T-helper 1 cell treated with Interleukin-12 subunit alpha and Interleukin-12 subunit beta and Interleukin-4 antibody, amounts not matched to agents 30 μg/mL and 1 μg/mL, for 36 hours (primary cell): ENCODE data around the gene PLA2G10.
"Not testable (repeated sequence)": the region's sequence is repeated elsewhere in the genome, so short reads cannot be mapped to it uniquely, and the experiment has no call there.

Experiments
- H3K27ac Mint-ChIP-seq: one replicate; pipeline ENCODE4 v1.8.0; 2021; ENCODE audit warnings: mild to moderate bottlenecking, mixed read lengths
- H3K27me3 Mint-ChIP-seq: one replicate; pipeline ENCODE4 v1.8.0; 2021; ENCODE audit warnings: low read depth, mixed read lengths
- H3K36me3 Mint-ChIP-seq: one replicate; pipeline ENCODE4 v1.8.0; 2021; ENCODE audit warnings: low read depth, mixed read lengths
- H3K4me1 Mint-ChIP-seq: one replicate; pipeline ENCODE4 v1.8.0; 2021; ENCODE audit warnings: low read depth, mixed read lengths
- H3K4me3 Mint-ChIP-seq: one replicate; pipeline ENCODE4 v1.8.0; 2021; ENCODE audit warnings: mild to moderate bottlenecking, moderate library complexity, mixed read lengths
- H3K9me3 Mint-ChIP-seq: one replicate; pipeline ENCODE4 v1.8.0; 2021; ENCODE audit warnings: mixed read lengths

PLA2G10 gene

GRCh38 chr16:14694129-14694528, at the start of gene PLA2G10:
Gene PLA2G10 (minus strand): TSS chr16:14694308. CDS start chr16:14694229, 79 bp downstream.
- not testable (repeated sequence) for H3K27me3 Mint-ChIP-seq, H3K9me3 Mint-ChIP-seq, H3K36me3 Mint-ChIP-seq, H3K4me1 Mint-ChIP-seq, H3K27ac Mint-ChIP-seq, H3K4me3 Mint-ChIP-seq

DNA sequence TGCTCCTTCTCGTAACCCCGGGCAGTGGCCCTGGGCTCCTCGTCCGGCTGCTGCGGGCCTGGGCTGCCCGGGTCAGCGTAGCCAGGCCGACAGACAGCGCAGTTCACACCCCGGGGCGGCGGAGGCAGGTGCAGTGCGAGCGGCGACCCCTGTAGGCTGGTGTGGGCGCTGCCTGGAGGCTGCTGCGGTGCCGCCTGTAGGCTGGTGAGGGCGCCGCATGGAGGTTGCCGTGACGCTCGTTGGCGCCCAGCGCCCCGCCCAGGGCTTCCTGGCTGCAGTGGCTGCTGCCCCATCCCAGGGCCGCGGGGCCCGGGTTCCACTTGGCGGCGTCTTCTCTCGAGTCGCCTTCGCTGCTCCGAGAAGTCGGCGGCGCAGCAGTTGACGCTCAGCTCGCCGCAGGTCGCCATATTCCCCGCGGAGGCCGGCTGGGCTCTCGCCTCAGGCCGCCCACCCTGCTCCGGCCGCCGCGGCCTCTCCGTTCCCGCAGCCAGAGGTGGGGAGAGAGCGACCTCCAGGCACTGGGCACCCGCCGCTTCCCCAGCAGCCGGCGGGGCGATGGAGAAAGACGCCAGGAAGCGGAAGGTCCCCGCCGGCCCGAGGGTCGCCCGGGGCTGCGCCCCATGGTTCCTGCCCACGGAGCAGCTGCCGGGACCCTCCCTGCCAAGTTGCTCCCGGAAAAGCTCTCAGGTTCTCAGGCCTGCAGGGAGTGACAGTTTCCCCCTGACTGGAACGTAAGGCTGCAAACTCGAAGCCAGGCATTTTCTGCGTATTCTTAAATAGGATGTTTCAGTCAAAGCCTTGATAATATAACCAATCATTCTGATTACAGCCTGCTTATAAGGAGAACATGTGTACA, 48.4 kb upstream of the PLA2G10 start, which contains the start of gene NPIPA2:
Gene NPIPA2 (plus strand): TSS at position 261 of the 856 bp plus-strand sequence. CDS start 5,533 bp downstream, outside the sequence.
- not testable (repeated sequence) for H3K27me3 Mint-ChIP-seq, H3K9me3 Mint-ChIP-seq, H3K36me3 Mint-ChIP-seq

GRCh38 chr16:14741794-14742193, 47.7 kb upstream of the PLA2G10 start:
- H3K27ac Mint-ChIP-seq, H3K4me1 Mint-ChIP-seq, H3K27me3 Mint-ChIP-seq, H3K36me3 Mint-ChIP-seq, H3K9me3 Mint-ChIP-seq, H3K4me3 Mint-ChIP-seq: not testable (repeated sequence)

More for the DNA sequence above, 48.4 kb upstream of the PLA2G10 start, which contains the start of gene NPIPA2:
- not testable (repeated sequence) for H3K4me1 Mint-ChIP-seq, H3K27ac Mint-ChIP-seq, H3K4me3 Mint-ChIP-seq

- H3K36me3 Mint-ChIP-seq, H3K27me3 Mint-ChIP-seq, H3K27ac Mint-ChIP-seq, H3K9me3 Mint-ChIP-seq, H3K4me1 Mint-ChIP-seq, H3K4me3 Mint-ChIP-seq: not testable (repeated sequence)
Observed at GRCh38 chr16:14740832-14741385, 46.8 kb upstream of the PLA2G10 start.

DNA sequence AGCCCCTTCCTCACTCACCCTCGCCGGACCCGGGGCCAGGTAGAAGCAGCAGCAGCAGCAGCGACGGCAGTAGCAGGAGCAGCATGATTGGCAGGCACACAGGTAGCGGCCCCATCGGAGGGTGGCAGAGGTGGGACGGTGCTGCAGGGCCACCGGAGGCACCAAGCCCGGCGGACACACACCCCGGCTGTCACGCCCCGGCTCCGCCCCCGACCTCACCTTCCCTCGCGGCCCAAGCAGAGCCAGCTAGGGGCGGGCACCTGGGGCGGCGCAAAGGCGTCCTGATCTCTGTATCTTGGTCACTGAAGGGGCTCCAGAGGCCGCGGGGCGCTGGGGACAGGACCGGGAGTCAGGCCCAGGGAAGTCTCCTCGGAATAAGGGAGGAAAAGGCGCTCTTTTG, 39.1 kb upstream of the PLA2G10 start:
- H3K27ac Mint-ChIP-seq, H3K9me3 Mint-ChIP-seq, H3K36me3 Mint-ChIP-seq, H3K27me3 Mint-ChIP-seq, H3K4me1 Mint-ChIP-seq, H3K4me3 Mint-ChIP-seq: not testable (repeated sequence)

- H3K9me3 Mint-ChIP-seq, H3K27me3 Mint-ChIP-seq, H3K4me3 Mint-ChIP-seq, H3K4me1 Mint-ChIP-seq, H3K36me3 Mint-ChIP-seq, H3K27ac Mint-ChIP-seq: not testable (repeated sequence)
Observed at GRCh38 chr16:14703156-14704011, 9.3 kb upstream of the PLA2G10 start, which contains the start of gene NPIPA3. Gene NPIPA3 (plus strand): TSS chr16:14703411. CDS start chr16:14708944, 5,533 bp downstream.

DNA sequence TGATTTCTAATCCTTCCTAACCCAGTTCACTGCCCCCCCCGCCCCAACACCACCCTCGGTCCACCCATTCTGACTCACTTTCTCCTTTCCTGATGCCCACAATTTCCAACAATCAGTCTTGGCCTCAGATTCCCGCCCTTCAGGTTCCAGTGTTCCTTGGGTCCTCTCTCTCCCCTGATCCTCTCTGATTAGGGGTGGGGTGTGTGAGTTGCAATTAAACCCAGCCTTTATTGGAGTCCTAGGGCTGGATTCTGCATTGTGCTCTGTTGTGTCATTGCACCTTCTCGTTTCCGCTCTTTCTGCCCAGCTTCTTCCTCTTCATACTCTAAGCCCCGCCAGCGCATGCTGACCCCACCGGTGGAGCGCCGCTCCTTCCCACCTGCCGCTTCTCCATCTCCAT, 8.6 kb upstream of the PLA2G10 start:
- not testable (repeated sequence) for H3K27ac Mint-ChIP-seq, H3K4me1 Mint-ChIP-seq, H3K36me3 Mint-ChIP-seq, H3K9me3 Mint-ChIP-seq, H3K27me3 Mint-ChIP-seq, H3K4me3 Mint-ChIP-seq

DNA sequence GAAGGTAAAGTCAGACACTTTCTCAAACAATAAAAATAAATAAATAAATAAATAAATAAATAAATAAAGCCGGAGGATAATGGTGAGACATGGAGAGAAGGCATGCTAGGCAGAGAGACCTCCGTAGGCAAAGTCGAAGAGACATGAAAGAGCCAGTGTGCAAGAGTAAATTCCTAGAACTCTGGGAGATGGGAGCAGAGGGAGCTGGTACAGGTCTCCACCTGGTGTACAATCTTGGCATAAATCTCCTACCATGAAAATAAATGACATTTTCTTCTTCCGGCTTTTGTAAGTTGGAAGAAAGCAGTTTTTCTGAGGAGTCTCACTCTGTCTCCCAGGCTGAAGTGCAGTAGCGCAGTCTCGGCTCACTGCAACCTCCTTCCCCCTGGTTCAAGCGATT, 7.8 kb upstream of the PLA2G10 start:
- not testable (repeated sequence) for H3K4me3 Mint-ChIP-seq, H3K4me1 Mint-ChIP-seq, H3K36me3 Mint-ChIP-seq, H3K27me3 Mint-ChIP-seq, H3K9me3 Mint-ChIP-seq, H3K27ac Mint-ChIP-seq

DNA sequence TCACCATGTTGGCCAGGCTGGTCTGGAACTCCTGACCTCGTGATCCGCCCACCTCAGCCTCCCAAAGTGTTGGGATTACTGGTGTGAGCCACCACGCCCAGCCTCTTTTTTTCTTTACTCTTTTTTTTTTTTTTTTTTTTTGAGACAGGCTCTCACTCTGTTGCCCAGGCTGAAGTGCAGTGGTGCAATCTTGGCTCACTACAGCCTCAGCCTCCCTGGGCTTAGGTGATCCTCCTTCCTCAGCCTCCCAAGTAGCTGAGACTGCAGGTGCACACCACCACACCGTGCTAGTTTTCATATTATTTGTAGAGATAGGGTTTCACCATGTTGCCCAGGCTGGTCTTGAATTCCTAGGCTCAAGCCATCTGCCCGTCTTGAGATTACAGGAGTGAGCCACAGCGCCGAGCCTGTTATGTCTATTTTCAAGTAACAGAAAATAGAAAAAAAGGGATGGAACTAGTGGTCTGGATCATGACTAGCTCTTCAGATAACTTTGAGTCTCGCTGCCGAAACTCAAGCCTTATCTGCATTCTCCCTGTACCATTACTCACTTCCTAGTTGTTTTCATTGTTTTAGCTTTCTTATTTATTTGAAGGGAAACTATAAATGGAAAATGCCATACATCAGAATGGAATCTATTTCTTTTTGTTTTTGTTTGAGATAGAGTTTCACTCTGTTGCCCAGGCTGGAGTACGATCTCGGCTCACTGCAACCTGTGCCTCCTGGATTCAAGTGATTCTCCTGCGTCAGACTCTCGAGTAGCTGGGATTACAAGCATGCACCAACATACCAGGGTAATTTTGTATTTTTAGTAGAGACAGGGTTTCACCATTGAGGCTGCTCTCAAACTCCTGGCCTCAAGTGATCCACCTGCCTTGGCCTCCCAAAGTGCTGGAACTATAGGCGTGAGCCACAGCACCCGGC, 8.0 kb downstream of the PLA2G10 start:
- H3K27ac Mint-ChIP-seq, H3K4me1 Mint-ChIP-seq, H3K36me3 Mint-ChIP-seq, H3K9me3 Mint-ChIP-seq, H3K27me3 Mint-ChIP-seq, H3K4me3 Mint-ChIP-seq: not testable (repeated sequence)

DNA sequence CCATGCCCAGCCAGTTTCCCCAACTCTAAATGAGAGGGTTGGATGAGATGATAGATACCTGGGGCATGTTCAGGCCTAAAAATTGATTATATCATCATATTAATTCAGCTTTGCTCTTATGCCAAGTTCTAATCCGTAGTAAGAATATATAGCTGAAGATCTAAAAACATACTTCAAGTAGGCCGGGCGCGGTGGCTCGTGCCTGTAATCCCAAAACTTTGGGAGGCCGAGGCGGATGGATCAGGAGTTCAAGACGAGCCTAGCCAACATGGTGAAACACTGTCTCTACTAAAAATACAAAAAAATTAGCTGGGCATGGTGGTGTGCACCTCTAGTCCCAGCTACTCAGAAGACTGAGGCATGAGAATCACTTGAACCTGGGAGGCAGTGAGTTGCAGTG, 12.0 kb downstream of the PLA2G10 start:
- Mint-ChIP-seq H3K4me1 (no peaks in the 10 kb centered on the region), H3K27ac (no peak overlapping the region), H3K36me3 (no peaks in the 10 kb centered on the region), H3K27me3 (peaks cover 3% of the 10 kb centered on the region), H3K4me3 (no peak overlapping the region), H3K9me3 (no peaks in the 10 kb centered on the region)

DNA sequence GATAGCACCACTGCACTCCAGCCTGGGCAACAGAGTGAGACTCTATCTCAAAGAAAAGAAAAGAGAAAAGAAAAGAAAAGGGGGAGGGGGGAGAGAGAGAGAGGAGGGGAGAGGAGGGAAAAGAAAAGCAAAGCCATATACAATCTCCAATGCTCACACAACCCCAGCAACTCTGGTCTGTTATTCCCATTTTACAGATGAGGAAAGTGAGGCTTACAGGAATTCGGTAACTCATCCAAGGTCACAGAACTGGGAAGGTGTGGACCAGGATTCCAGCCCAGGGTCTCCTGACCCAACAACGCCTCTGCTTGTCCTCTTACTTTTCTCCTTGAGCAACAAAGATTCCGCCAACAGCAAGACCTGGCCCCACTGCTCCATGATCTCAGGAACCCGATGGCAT, 13.0 kb downstream of the PLA2G10 start:
- no peaks in the 10 kb centered on the region for H3K4me1 Mint-ChIP-seq
- H3K9me3 Mint-ChIP-seq, result no peaks in the 10 kb centered on the region
- no peaks in the 10 kb centered on the region for H3K36me3 Mint-ChIP-seq
- peaks cover 3% of the 10 kb centered on the region for H3K27me3 Mint-ChIP-seq
- no peak overlapping the region for H3K27ac Mint-ChIP-seq
- H3K4me3 Mint-ChIP-seq, result no peak overlapping the region

DNA sequence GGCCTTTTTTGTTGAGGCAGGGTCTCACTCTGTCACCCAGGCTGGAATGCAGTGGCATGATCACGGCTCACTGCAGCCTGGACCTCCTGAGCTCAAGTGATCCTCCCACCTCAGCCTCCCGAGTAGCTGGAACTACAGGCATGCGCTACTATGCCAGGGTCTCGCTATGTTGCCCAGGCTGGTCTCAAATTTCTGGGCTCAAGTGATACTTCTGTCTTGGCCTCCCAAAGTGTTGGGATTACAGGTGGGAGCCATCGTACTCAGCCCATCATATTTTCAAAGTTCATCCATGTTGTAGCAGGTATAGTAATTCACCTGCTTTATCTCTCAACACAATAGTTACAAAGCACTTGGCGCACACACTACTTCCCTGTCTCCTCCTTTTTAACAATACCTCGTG, 13.7 kb downstream of the PLA2G10 start:
- not testable (repeated sequence) for H3K27me3 Mint-ChIP-seq, H3K4me3 Mint-ChIP-seq, H3K27ac Mint-ChIP-seq, H3K36me3 Mint-ChIP-seq, H3K9me3 Mint-ChIP-seq, H3K4me1 Mint-ChIP-seq

DNA sequence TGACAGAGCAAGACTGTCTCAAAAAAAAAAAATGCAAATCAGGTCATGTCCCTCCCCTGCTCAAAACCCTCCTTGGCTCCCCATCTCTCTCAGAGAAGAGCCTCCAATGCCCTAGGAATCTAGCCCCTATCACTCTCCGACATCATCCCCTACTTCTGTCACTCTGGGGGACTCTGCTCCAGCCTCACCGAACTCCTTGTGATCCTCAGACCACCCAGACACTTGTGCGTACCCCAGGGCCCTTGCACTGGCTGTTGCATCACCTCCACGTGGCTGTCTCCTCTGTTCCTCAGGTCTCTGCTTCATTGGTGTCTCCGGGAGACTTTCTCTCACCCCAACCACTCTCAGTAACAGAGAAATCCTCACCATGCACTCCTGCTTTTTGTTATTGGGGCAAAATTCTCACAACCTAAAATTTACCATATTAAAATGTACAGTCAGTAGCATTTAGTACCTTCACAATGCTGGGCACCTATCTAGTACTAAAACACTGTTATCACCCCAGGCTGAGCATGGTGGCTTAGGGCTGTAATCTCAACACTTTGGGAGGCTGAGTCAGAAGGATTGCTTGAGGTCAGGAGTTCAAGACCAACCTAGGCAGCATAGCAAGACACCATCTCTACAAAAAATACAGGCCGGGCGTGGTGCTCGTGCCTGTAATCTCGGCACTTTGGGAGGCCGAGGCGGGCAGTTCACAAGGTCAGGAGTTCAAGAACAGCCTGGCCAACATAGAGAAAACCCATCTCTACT, 15.2 kb downstream of the PLA2G10 start:
- H3K27me3 Mint-ChIP-seq, result peaks cover 10% of the 10 kb centered on the region
- H3K4me3 Mint-ChIP-seq, result no peak overlapping the region
- H3K9me3 Mint-ChIP-seq, result no peaks in the 10 kb centered on the region
- H3K27ac Mint-ChIP-seq, result no peak overlapping the region
- peaks cover 3% of the 10 kb centered on the region for H3K4me1 Mint-ChIP-seq
- peaks cover 3% of the 10 kb centered on the region for H3K36me3 Mint-ChIP-seq
